Lung (tissue), 12 donors: ENCODE data around the gene XDH. TPM values are rescaled to one million over a fixed set of nuclear protein-coding genes. Genes with fewer than 3 reads are reported as not detected.

Source experiments
- ATAC-seq: fragments of 200-7000 bp; cut with Tn5 transposase; one replicate; pipeline ENCODE4 v1.9.1; 2020; ENCODE audit warnings: moderate number of reproducible peaks; ENCODE audit not compliant: insufficient read depth, low FRiP score
- DNase-seq, 3 donors: peaks; one replicate each; pipeline ENCODE4 v3.0.0-alpha.2; 2013 to 2017
- H3K27ac ChIP-seq, 2 donors: one replicate each; pipeline ENCODE4 v1.5.1; 2013; ENCODE audit warnings: mild to moderate bottlenecking in 2 of 2, moderate library complexity in 2 of 2, control low read depth in 1 of 2, inconsistent platforms in 1 of 2, low read depth in 1 of 2, low read length in 1 of 2
- H3K27me3 ChIP-seq, 3 donors: one replicate each; pipeline ENCODE4 v1.5.1; 2013; ENCODE audit warnings: low read length in 2 of 3; ENCODE audit not compliant: control insufficient read depth in 3 of 3, insufficient read depth in 3 of 3
- H3K36me3 ChIP-seq, 4 donors: one replicate each; pipeline ENCODE4 v1.5.1; 2013; ENCODE audit warnings: low read length in 4 of 4, mild to moderate bottlenecking in 1 of 4, moderate library complexity in 1 of 4; ENCODE audit not compliant: control insufficient read depth in 4 of 4, insufficient read depth in 4 of 4
- H3K4me1 ChIP-seq, 5 donors: one replicate each; pipeline ENCODE4 v1.5.1; 2013; ENCODE audit warnings: low read length in 5 of 5, mild to moderate bottlenecking in 2 of 5, moderate library complexity in 1 of 5; ENCODE audit not compliant: control insufficient read depth in 5 of 5, insufficient read depth in 5 of 5
- H3K4me3 ChIP-seq: one replicate; pipeline ENCODE4 v1.5.1; 2013; ENCODE audit warnings: mild to moderate bottlenecking, control low read depth, moderate library complexity
- H3K9ac ChIP-seq, 2 donors: one replicate each; pipeline ENCODE4 v1.5.1; 2013; ENCODE audit warnings: low read length in 2 of 2, control low read depth in 1 of 2; ENCODE audit not compliant: insufficient read depth in 1 of 2
- H3K9me3 ChIP-seq, 4 donors: one replicate each; pipeline ENCODE4 v1.5.1; 2013; ENCODE audit warnings: low read length in 3 of 4, mild to moderate bottlenecking in 1 of 4, moderate library complexity in 1 of 4; ENCODE audit not compliant: control insufficient read depth in 4 of 4, insufficient read depth in 3 of 4
- CTCF ChIP-seq: IDR thresholded peaks from 2 replicates; pipeline ENCODE4 v1.5.1; 2012; ENCODE audit warnings: mild to moderate bottlenecking; ENCODE audit errors: control extremely low read depth, extremely low read depth
- WGBS, 2 donors: extraction: QIAGEN DNeasy Blood & Tissue Kit; methylation state at CpG; one replicate each; pipeline ENCODE4 v1.1.7; 2013; 5-methylcytosine and 5-hydroxymethylcytosine counted together
- polyA plus RNA-seq, 2 donors: library from polyadenylated mRNA; stranded (reverse); fragments of 200-250 nt; gene quantifications; one replicate each; pipeline ENCODE4 v1.2.1, GENCODE V29; 2013
- total RNA-seq, 2 donors: library from RNA; depleted of rRNA in 1 of 2; stranded (reverse); fragments of >200 nt in 1 of 2; gene quantifications; one replicate each; pipeline ENCODE4 v1.2.1, GENCODE V29; 2014 to 2021
- donor health status: control.
- donor health status: control.
- donor health status: Bipolar disorder and iron deficiency.
- donor health status: healthy.
- donor health status: DM: yes; HTN: yes; CAD: no.

The XDH gene
- total and polyA plus RNA-seq, 4 donors: 0.12 to 1.5 (median 0.60) TPM

- no peak for TF ChIP-seq CTCF
- Histone ChIP-seq H3K36me3 (no peaks in the 10 kb centered on the region), H3K27ac (no peak overlapping the region), H3K9ac (no peak overlapping the region), H3K27me3 (no peaks in the 10 kb centered on the region), H3K9me3 (peaks cover 0 to 7% (median 2%) of the 10 kb centered on the region in 4 donors), H3K4me1 (peaks cover 0 to 2% (median 0%) of the 10 kb centered on the region in 5 donors), H3K4me3 (no peak overlapping the region)
- DNase-seq (no peak), ATAC-seq (no peak)
Observed at GRCh38 chr2:31419386-31419785, 4.8 kb upstream of the XDH start.

GRCh38 chr2:31415421-31415820 is 879 bp upstream of the XDH start:
- ATAC-seq (no peak), DNase-seq (no peak)
- Histone ChIP-seq H3K27me3 (no peaks in the 10 kb centered on the region), H3K27ac (no peak overlapping the region), H3K9ac (no peak overlapping the region), H3K4me3 (no peak overlapping the region), H3K36me3 (no peaks in the 10 kb centered on the region), H3K4me1 (peaks cover 0 to 2% (median 0%) of the 10 kb centered on the region in 5 donors), H3K9me3 (peaks cover 0 to 7% (median 2%) of the 10 kb centered on the region in 4 donors)
- WGBS, 2 donors: 57 to 69% methylated on average over 2 of the region's 2 CpGs
- TF ChIP-seq CTCF: no peak

- 66 to 72% methylated on average over 5 of the region's 5 CpGs for WGBS, 2 donors
- no peak overlapping the region for H3K9ac ChIP-seq
- no peak for DNase-seq
- H3K27ac ChIP-seq: no peak overlapping the region
- no peak overlapping the region for H3K4me3 ChIP-seq
- no peaks in the 10 kb centered on the region for H3K36me3 ChIP-seq
- peaks cover 0 to 2% (median 0%) of the 10 kb centered on the region in 5 donors for H3K4me1 ChIP-seq
- TF ChIP-seq CTCF: no peak
- no peaks in the 10 kb centered on the region for H3K27me3 ChIP-seq
- ATAC-seq: no peak
- no peaks in the 10 kb centered on the region for H3K9me3 ChIP-seq
Observed at GRCh38 chr2:31413862-31414550, 536 bp downstream of the XDH start.

- H3K4me1 ChIP-seq: peaks cover 0 to 2% (median 0%) of the 10 kb centered on the region in 5 donors
- ATAC-seq (no peak), DNase-seq (no peak)
- H3K27me3 ChIP-seq: no peaks in the 10 kb centered on the region
- no peak for TF ChIP-seq CTCF
- no peak overlapping the region for H3K4me3 ChIP-seq
- H3K9me3 ChIP-seq: no peaks in the 10 kb centered on the region
- no peaks in the 10 kb centered on the region for H3K36me3 ChIP-seq
- no peak overlapping the region for H3K27ac ChIP-seq
- 49 to 65% methylated on average over 1 of the region's 1 CpG for WGBS, 2 donors
- H3K9ac ChIP-seq: no peak overlapping the region
Observed at GRCh38 chr2:31413025-31413424, 1.5 kb downstream of the XDH start.
